WTC11 (cell line): Measurements from ENCODE around the gene ARTN. TPM values are rescaled to one million over a fixed set of nuclear protein-coding genes. Genes with fewer than 3 reads are reported as not detected.
A peak's percentile ranks its signal among the peaks of the same experiment; 100 is the strongest.

ENCODE experiments used
- CBFB ChIP-seq: sonication (generic); formaldehyde crosslinking; IDR thresholded peaks from 2 replicates; pipeline ENCODE4 v1.8.1; 2022; ENCODE audit warnings: mild to moderate bottlenecking, low read depth, missing genetic modification reagents
- ELF4 ChIP-seq: sonication (generic); formaldehyde crosslinking; IDR thresholded peaks from 2 replicates; pipeline ENCODE4 v1.8.1; 2022; ENCODE audit warnings: low read depth, mild to moderate bottlenecking, moderate library complexity, missing genetic modification reagents
- FOXP1 ChIP-seq: sonication (generic); formaldehyde crosslinking; IDR thresholded peaks from 2 replicates; pipeline ENCODE4 v1.8.0; 2022; ENCODE audit warnings: missing genetic modification reagents, mild to moderate bottlenecking, moderate library complexity, borderline replicate concordance
- JUN ChIP-seq: sonication (generic); formaldehyde crosslinking; IDR thresholded peaks from 2 replicates; pipeline ENCODE4 v1.8.0; 2023; ENCODE audit warnings: mild to moderate bottlenecking, missing genetic modification reagents
- MXD4 ChIP-seq: fragments of 250-450 bp; sonication (Bioruptor Pico); IDR thresholded peaks from 2 replicates; pipeline ENCODE4 v1.8.0; 2021; ENCODE audit warnings: mild to moderate bottlenecking, moderate library complexity, borderline replicate concordance
- NFE2L1 ChIP-seq: sonication (generic); formaldehyde crosslinking; IDR thresholded peaks from 2 replicates; pipeline ENCODE4 v1.8.1; 2023; ENCODE audit warnings: missing genetic modification reagents
- NR2C2 ChIP-seq: sonication (generic); formaldehyde crosslinking; IDR thresholded peaks from 2 replicates; pipeline ENCODE4 v1.8.0; 2022; ENCODE audit warnings: mild to moderate bottlenecking, missing genetic modification reagents
- SMAD4 ChIP-seq: sonication (generic); formaldehyde crosslinking; IDR thresholded peaks from 2 replicates; pipeline ENCODE4 v1.8.0; 2022; ENCODE audit warnings: mild to moderate bottlenecking, missing genetic modification reagents
- TCF7 ChIP-seq: sonication (generic); formaldehyde crosslinking; IDR thresholded peaks from 2 replicates; pipeline ENCODE4 v1.8.0; 2022; ENCODE audit warnings: mild to moderate bottlenecking, low read depth, missing genetic modification reagents, moderate library complexity
- TEAD1 ChIP-seq: sonication (generic); formaldehyde crosslinking; IDR thresholded peaks from 2 replicates; pipeline ENCODE4 v1.8.0; 2022; ENCODE audit warnings: mild to moderate bottlenecking, missing genetic modification reagents
- TEAD4 ChIP-seq: sonication (generic); formaldehyde crosslinking; IDR thresholded peaks from 2 replicates; pipeline ENCODE4 v1.8.0; 2022; ENCODE audit warnings: mild to moderate bottlenecking, missing genetic modification reagents
- ZNF121 ChIP-seq: sonication (generic); formaldehyde crosslinking; IDR thresholded peaks from 2 replicates; pipeline ENCODE4 v1.8.0; 2023; ENCODE audit warnings: missing genetic modification reagents
- ZNF416 ChIP-seq: fragments of 250-450 bp; sonication (Bioruptor Pico); IDR thresholded peaks from 2 replicates; pipeline ENCODE4 v1.9.0; 2021; ENCODE audit warnings: mild to moderate bottlenecking, inconsistent platforms
- total RNA-seq: library from RNA; stranded (reverse); gene quantifications from 3 replicates; pipeline ENCODE4 v1.2.3, GENCODE V29; 2021
- TF ChIP-seq, protein P1 (sequence below): sonication (generic); formaldehyde crosslinking; IDR thresholded peaks from 2 replicates; pipeline ENCODE4 v1.8.1; 2023; ENCODE audit warnings: mild to moderate bottlenecking, moderate library complexity, missing genetic modification reagents
- TF ChIP-seq, protein P2 (sequence below): sonication (generic); formaldehyde crosslinking; IDR thresholded peaks from 2 replicates; pipeline ENCODE4 v1.8.0; 2022; ENCODE audit warnings: mild to moderate bottlenecking, missing genetic modification reagents
- TF ChIP-seq, protein P3 (sequence below): sonication (generic); formaldehyde crosslinking; IDR thresholded peaks from 2 replicates; pipeline ENCODE4 v1.8.0; 2023; ENCODE audit warnings: missing genetic modification reagents
- TF ChIP-seq, protein P4 (sequence below): sonication (generic); formaldehyde crosslinking; IDR thresholded peaks from 2 replicates; pipeline ENCODE4 v1.8.0; 2023; ENCODE audit warnings: missing genetic modification reagents, mild to moderate bottlenecking, borderline replicate concordance
- TF ChIP-seq, protein P5 (sequence below): sonication (generic); formaldehyde crosslinking; IDR thresholded peaks from 2 replicates; pipeline ENCODE4 v1.8.1; 2023; ENCODE audit warnings: mild to moderate bottlenecking, missing genetic modification reagents, moderate library complexity
- TF ChIP-seq, protein P6 (sequence below): fragments of 250-450 bp; sonication (Bioruptor Pico); IDR thresholded peaks from 2 replicates; pipeline ENCODE4 v1.9.0; 2021; ENCODE audit warnings: mild to moderate bottlenecking
- TF ChIP-seq, protein P7 (sequence below): sonication (generic); formaldehyde crosslinking; IDR thresholded peaks from 2 replicates; pipeline ENCODE4 v1.8.1; 2023; ENCODE audit warnings: mild to moderate bottlenecking, missing genetic modification reagents
- TF ChIP-seq, protein P8 (sequence below): sonication (generic); formaldehyde crosslinking; IDR thresholded peaks from 2 replicates; pipeline ENCODE4 v1.8.0; 2023; ENCODE audit warnings: mild to moderate bottlenecking, missing genetic modification reagents
- TF ChIP-seq, protein P9 (sequence below): sonication (generic); formaldehyde crosslinking; IDR thresholded peaks from 2 replicates; pipeline ENCODE4 v1.8.0; 2022; ENCODE audit warnings: mild to moderate bottlenecking, missing genetic modification reagents
- TF ChIP-seq, protein P10 (sequence below): sonication (generic); formaldehyde crosslinking; IDR thresholded peaks from 2 replicates; pipeline ENCODE4 v1.8.1; 2023; ENCODE audit warnings: mild to moderate bottlenecking, missing genetic modification reagents, moderate library complexity

ARTN gene
- total RNA-seq, 1 experiment from 2014 or later: 28.5 TPM

DNA sequence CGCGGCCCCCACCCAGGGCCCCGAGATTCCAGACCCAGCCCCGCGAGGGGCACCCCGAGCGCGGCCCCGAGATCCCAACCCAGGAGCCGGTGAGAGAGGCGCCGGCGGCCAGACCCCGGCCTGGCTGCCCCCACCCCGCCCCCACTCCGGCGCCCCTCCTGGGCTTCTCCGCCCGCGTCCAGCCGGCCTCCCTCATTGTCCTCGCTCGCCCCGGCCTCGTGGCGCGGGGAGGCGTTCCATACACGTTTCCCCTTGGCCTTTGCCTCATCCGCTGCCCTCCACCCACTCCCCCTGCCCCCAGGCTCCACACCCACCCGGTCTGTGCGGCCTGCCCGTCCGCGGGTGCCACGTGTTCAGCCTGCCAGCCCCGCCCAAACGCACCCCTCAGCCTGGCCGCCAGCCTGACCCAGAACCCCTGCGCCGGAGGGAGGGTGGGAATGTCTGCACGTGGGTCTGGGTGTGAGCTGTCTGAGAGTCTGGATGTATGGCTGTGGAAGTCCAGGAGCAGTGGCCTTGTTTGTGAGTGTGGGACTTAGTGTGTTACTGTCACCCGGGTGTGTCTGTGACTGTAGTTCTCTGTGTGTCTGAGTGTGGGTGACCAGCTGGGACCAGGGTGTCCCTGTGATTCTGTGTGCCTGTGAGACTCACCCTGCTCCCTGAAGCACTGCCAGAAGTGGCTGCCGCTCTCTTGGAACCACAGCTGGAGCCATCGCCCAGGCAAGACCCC is 46.1 kb downstream of the ARTN start (continued):
- TF ChIP-seq, protein P1, sequence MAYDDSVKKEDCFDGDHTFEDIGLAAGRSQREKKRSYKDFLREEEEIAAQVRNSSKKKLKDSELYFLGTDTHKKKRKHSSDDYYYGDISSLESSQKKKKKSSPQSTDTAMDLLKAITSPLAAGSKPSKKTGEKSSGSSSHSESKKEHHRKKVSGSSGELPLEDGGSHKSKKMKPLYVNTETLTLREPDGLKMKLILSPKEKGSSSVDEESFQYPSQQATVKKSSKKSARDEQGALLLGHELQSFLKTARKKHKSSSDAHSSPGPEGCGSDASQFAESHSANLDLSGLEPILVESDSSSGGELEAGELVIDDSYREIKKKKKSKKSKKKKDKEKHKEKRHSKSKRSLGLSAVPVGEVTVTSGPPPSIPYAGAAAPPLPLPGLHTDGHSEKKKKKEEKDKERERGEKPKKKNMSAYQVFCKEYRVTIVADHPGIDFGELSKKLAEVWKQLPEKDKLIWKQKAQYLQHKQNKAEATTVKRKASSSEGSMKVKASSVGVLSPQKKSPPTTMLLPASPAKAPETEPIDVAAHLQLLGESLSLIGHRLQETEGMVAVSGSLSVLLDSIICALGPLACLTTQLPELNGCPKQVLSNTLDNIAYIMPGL (CRISPR knock-in tag): no peak
- TF ChIP-seq, protein P2, sequence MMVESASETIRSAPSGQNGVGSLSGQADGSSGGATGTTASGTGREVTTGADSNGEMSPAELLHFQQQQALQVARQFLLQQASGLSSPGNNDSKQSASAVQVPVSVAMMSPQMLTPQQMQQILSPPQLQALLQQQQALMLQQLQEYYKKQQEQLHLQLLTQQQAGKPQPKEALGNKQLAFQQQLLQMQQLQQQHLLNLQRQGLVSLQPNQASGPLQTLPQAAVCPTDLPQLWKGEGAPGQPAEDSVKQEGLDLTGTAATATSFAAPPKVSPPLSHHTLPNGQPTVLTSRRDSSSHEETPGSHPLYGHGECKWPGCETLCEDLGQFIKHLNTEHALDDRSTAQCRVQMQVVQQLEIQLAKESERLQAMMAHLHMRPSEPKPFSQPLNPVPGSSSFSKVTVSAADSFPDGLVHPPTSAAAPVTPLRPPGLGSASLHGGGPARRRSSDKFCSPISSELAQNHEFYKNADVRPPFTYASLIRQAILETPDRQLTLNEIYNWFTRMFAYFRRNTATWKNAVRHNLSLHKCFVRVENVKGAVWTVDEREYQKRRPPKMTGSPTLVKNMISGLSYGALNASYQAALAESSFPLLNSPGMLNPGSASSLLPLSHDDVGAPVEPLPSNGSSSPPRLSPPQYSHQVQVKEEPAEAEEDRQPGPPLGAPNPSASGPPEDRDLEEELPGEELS: no peak
- TF ChIP-seq, protein P3, sequence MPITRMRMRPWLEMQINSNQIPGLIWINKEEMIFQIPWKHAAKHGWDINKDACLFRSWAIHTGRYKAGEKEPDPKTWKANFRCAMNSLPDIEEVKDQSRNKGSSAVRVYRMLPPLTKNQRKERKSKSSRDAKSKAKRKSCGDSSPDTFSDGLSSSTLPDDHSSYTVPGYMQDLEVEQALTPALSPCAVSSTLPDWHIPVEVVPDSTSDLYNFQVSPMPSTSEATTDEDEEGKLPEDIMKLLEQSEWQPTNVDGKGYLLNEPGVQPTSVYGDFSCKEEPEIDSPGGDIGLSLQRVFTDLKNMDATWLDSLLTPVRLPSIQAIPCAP (CRISPR knock-in tag): no peak
- TF ChIP-seq, protein P4, sequence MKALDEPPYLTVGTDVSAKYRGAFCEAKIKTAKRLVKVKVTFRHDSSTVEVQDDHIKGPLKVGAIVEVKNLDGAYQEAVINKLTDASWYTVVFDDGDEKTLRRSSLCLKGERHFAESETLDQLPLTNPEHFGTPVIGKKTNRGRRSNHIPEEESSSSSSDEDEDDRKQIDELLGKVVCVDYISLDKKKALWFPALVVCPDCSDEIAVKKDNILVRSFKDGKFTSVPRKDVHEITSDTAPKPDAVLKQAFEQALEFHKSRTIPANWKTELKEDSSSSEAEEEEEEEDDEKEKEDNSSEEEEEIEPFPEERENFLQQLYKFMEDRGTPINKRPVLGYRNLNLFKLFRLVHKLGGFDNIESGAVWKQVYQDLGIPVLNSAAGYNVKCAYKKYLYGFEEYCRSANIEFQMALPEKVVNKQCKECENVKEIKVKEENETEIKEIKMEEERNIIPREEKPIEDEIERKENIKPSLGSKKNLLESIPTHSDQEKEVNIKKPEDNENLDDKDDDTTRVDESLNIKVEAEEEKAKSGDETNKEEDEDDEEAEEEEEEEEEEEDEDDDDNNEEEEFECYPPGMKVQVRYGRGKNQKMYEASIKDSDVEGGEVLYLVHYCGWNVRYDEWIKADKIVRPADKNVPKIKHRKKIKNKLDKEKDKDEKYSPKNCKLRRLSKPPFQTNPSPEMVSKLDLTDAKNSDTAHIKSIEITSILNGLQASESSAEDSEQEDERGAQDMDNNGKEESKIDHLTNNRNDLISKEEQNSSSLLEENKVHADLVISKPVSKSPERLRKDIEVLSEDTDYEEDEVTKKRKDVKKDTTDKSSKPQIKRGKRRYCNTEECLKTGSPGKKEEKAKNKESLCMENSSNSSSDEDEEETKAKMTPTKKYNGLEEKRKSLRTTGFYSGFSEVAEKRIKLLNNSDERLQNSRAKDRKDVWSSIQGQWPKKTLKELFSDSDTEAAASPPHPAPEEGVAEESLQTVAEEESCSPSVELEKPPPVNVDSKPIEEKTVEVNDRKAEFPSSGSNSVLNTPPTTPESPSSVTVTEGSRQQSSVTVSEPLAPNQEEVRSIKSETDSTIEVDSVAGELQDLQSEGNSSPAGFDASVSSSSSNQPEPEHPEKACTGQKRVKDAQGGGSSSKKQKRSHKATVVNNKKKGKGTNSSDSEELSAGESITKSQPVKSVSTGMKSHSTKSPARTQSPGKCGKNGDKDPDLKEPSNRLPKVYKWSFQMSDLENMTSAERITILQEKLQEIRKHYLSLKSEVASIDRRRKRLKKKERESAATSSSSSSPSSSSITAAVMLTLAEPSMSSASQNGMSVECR: 0 out of 2 replicates have a peak, but pooled peaks have one; percentile 23
- TF ChIP-seq FOXP1: peak; percentile 44; the same call in 1 of the 2 replicates
- TF ChIP-seq ELF4 (CRISPR knock-in tag): no peak
- TF ChIP-seq, protein P5, sequence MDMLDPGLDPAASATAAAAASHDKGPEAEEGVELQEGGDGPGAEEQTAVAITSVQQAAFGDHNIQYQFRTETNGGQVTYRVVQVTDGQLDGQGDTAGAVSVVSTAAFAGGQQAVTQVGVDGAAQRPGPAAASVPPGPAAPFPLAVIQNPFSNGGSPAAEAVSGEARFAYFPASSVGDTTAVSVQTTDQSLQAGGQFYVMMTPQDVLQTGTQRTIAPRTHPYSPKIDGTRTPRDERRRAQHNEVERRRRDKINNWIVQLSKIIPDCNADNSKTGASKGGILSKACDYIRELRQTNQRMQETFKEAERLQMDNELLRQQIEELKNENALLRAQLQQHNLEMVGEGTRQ (CRISPR knock-in tag): peak; percentile 79
- TF ChIP-seq TCF7: no peak
- TF ChIP-seq, protein P6, sequence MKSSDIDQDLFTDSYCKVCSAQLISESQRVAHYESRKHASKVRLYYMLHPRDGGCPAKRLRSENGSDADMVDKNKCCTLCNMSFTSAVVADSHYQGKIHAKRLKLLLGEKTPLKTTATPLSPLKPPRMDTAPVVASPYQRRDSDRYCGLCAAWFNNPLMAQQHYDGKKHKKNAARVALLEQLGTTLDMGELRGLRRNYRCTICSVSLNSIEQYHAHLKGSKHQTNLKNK (CRISPR knock-in tag): no peak
- no peak for TF ChIP-seq TEAD4 (CRISPR knock-in tag)
- TF ChIP-seq, protein P7, sequence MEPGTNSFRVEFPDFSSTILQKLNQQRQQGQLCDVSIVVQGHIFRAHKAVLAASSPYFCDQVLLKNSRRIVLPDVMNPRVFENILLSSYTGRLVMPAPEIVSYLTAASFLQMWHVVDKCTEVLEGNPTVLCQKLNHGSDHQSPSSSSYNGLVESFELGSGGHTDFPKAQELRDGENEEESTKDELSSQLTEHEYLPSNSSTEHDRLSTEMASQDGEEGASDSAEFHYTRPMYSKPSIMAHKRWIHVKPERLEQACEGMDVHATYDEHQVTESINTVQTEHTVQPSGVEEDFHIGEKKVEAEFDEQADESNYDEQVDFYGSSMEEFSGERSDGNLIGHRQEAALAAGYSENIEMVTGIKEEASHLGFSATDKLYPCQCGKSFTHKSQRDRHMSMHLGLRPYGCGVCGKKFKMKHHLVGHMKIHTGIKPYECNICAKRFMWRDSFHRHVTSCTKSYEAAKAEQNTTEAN (CRISPR knock-in tag): no peak
- TF ChIP-seq SMAD4 (CRISPR knock-in tag): no peak
- TF ChIP-seq, protein P8, sequence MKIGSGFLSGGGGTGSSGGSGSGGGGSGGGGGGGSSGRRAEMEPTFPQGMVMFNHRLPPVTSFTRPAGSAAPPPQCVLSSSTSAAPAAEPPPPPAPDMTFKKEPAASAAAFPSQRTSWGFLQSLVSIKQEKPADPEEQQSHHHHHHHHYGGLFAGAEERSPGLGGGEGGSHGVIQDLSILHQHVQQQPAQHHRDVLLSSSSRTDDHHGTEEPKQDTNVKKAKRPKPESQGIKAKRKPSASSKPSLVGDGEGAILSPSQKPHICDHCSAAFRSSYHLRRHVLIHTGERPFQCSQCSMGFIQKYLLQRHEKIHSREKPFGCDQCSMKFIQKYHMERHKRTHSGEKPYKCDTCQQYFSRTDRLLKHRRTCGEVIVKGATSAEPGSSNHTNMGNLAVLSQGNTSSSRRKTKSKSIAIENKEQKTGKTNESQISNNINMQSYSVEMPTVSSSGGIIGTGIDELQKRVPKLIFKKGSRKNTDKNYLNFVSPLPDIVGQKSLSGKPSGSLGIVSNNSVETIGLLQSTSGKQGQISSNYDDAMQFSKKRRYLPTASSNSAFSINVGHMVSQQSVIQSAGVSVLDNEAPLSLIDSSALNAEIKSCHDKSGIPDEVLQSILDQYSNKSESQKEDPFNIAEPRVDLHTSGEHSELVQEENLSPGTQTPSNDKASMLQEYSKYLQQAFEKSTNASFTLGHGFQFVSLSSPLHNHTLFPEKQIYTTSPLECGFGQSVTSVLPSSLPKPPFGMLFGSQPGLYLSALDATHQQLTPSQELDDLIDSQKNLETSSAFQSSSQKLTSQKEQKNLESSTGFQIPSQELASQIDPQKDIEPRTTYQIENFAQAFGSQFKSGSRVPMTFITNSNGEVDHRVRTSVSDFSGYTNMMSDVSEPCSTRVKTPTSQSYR: no peak
- no peak for TF ChIP-seq ZNF416 (CRISPR knock-in tag)
- TF ChIP-seq NFE2L1 (CRISPR knock-in tag): no peak
- TF ChIP-seq TEAD1 (CRISPR knock-in tag): 0 out of 2 replicates have a peak, but pooled peaks have one; percentile 2
- TF ChIP-seq ZNF121 (CRISPR knock-in tag): no peak
- TF ChIP-seq, protein P9, sequence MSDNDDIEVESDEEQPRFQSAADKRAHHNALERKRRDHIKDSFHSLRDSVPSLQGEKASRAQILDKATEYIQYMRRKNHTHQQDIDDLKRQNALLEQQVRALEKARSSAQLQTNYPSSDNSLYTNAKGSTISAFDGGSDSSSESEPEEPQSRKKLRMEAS (CRISPR knock-in tag): peak; percentile 82
- TF ChIP-seq NR2C2 (CRISPR knock-in tag): peak; percentile 46
- no peak for TF ChIP-seq JUN (CRISPR knock-in tag)
- no peak for TF ChIP-seq CBFB (CRISPR knock-in tag)
- no peak for TF ChIP-seq MXD4
- TF ChIP-seq, protein P10, sequence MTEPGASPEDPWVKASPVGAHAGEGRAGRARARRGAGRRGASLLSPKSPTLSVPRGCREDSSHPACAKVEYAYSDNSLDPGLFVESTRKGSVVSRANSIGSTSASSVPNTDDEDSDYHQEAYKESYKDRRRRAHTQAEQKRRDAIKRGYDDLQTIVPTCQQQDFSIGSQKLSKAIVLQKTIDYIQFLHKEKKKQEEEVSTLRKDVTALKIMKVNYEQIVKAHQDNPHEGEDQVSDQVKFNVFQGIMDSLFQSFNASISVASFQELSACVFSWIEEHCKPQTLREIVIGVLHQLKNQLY (CRISPR knock-in tag): no peak
